Left lung (tissue), 10 donors: ENCODE measurements around the gene NT5C2. TPM values are rescaled to one million over a fixed set of nuclear protein-coding genes. Genes with fewer than 3 reads are reported as not detected.
"Not testable (repeated sequence)": the region's sequence is repeated elsewhere in the genome, so short reads cannot be mapped to it uniquely, and the experiment has no call there.

Source experiments
- ATAC-seq: fragments of 200-7000 bp; cut with Tn5 transposase; one replicate; pipeline ENCODE4 v1.9.1; 2020; ENCODE audit warnings: moderate library complexity
- DNase-seq, 4 donors: peaks; one replicate each; pipeline ENCODE4 v3.0.0-alpha.2; 2013 to 2020
- H3K27ac ChIP-seq, 2 donors: fragments of 200-600 bp; sonication (generic) in 1 of 2; one replicate each; pipeline versions ENCODE4 v1.5.0 to v1.8.0; 2020 to 2021
- H3K27me3 ChIP-seq, 2 donors: fragments of 200-600 bp; sonication (generic) in 1 of 2; one replicate each; pipeline versions ENCODE4 v1.5.0 to v1.8.0; 2020 to 2021
- H3K36me3 ChIP-seq, 2 donors: fragments of 200-600 bp; sonication (generic) in 1 of 2; one replicate each; pipeline versions ENCODE4 v1.5.0 to v1.8.0; 2020 to 2021
- H3K4me1 ChIP-seq, 2 donors: fragments of 200-600 bp; one replicate each; pipeline ENCODE4 v1.8.0; 2021
- H3K4me3 ChIP-seq, 2 donors: fragments of 200-600 bp; sonication (generic) in 1 of 2; one replicate each; pipeline versions ENCODE4 v1.5.0 to v1.8.0; 2020 to 2021; ENCODE audit warnings: mild to moderate bottlenecking in 1 of 2
- H3K9me3 ChIP-seq, 2 donors: fragments of 200-600 bp; sonication (generic) in 1 of 2; one replicate each; pipeline versions ENCODE4 v1.5.0 to v1.8.0; 2020 to 2021
- intact Hi-C, 2 donors: fragments of 100-400 bp; cut with DNase I; formaldehyde crosslinking; loops; one replicate each; pipeline versions ENCODE4 v1.11.2 to v1.14.2; 2022
- polyA plus RNA-seq, 6 donors: library from polyadenylated mRNA; unstranded; fragments of 120-200 nt; gene quantifications; one replicate each; pipeline ENCODE4 v1.2.1, GENCODE V29; 2013; ENCODE audit not compliant: insufficient read length in 6 of 6
- total RNA-seq, 2 donors: library from RNA; stranded (reverse); fragmentation: NEBNext Ultra II Directional; extraction: Animal tissue kit (Norgen Biotek cat#: 25700); gene quantifications; one replicate each; pipeline ENCODE4 v1.2.1, GENCODE V29; 2021
- TF ChIP-seq, protein P1 (sequence below), 2 donors: fragments of 200-600 bp; sonication (generic) in 1 of 2; IDR thresholded peaks; one replicate each; pipeline versions ENCODE4 v1.5.0 to v1.8.0; 2021; ENCODE audit warnings: antibody characterized with exemption in 2 of 2
- donor health status: DM: no; HTN: yes; CAD: no.
- donor health status: DM: no; HTN: no; CAD: no.

NT5C2 gene
- total and polyA plus RNA-seq, 8 donors, result 95.3 to 173 (median 133) TPM

DNA sequence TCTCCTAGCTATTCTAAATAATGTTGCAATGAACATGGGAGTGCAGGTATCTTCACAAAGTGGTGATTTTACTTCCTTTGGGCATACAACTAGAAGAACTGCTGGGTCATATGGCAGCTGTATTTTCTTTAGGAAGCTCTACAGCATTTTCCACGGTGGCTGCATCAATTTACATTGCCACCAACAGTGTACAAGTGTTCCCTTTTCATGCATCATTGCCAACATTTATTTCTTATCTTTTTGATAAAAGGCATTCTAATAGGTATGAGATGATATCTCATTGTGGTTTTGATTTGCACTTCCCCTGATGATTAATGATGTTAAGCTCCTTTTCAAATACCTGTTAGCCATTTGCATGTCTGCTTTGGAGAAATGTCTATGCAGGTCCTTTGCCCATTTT lies 52.6 kb downstream of the NT5C2 start:
- Histone ChIP-seq H3K36me3 (peaks cover 0 to 69% of the 10 kb centered on the region in 2 donors), H3K27me3 (no peaks in the 10 kb centered on the region), H3K4me3 (no peak overlapping the region), H3K27ac (no peak overlapping the region), H3K9me3 (no peaks in the 10 kb centered on the region), H3K4me1 (peaks cover 3 to 7% of the 10 kb centered on the region in 2 donors)
- no peak for DNase-seq
- no peak for ATAC-seq
- TF ChIP-seq, protein P1, sequence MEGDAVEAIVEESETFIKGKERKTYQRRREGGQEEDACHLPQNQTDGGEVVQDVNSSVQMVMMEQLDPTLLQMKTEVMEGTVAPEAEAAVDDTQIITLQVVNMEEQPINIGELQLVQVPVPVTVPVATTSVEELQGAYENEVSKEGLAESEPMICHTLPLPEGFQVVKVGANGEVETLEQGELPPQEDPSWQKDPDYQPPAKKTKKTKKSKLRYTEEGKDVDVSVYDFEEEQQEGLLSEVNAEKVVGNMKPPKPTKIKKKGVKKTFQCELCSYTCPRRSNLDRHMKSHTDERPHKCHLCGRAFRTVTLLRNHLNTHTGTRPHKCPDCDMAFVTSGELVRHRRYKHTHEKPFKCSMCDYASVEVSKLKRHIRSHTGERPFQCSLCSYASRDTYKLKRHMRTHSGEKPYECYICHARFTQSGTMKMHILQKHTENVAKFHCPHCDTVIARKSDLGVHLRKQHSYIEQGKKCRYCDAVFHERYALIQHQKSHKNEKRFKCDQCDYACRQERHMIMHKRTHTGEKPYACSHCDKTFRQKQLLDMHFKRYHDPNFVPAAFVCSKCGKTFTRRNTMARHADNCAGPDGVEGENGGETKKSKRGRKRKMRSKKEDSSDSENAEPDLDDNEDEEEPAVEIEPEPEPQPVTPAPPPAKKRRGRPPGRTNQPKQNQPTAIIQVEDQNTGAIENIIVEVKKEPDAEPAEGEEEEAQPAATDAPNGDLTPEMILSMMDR (IDR thresholded peaks at IDR 0.05), result no peak
- intact Hi-C loops, result no loop called here

DNA sequence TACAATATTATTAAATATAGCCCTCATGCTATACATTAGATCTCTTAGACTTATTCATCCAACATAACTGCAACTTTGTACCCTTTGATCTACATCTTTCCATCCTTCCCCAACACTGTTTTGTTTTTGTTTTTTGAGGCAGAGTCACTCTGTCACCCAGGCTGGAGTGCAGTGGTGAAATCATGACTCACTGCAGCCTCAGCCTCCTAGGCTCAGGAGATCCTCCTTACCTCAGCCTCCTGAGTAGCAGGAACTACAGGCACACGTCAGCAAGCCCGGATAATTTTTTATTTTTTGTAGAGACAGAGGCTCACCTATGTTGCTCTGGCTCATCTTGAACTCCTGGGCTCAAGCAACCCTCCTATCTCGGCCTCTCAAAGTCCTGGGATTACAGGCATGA lies 53.3 kb downstream of the NT5C2 start:
- no peak overlapping the region for H3K4me3 ChIP-seq
- no peaks in the 10 kb centered on the region for H3K9me3 ChIP-seq
- H3K27me3 ChIP-seq, result no peaks in the 10 kb centered on the region
- H3K4me1 ChIP-seq, result peaks cover 0 to under 1% of the 10 kb centered on the region in 2 donors
- no peak overlapping the region for H3K27ac ChIP-seq
- no peak for ATAC-seq
- no peak for DNase-seq
- peaks cover 0 to 76% of the 10 kb centered on the region in 2 donors for H3K36me3 ChIP-seq
- TF ChIP-seq, protein P1 (IDR thresholded peaks at IDR 0.05), result no peak
- intact Hi-C loops, result no loop called here

DNA sequence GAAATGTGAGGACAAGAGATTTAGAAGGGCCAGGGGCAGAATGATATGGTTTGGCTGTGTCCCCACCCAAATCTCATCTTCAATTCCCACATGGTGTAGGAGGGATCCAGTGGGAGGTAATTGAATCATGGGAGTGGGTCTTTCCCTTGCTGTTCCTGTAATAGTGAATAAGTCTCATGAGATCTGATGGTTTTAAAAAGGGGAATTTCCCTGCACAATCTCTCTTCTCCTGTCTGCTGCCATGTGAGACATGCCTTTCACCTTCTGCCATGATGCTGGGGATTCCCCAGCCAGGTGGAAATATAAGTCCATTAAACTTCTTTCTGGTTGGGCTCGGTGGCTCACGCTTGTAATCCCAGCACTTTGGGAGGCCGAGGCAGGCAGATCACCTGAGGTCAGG lies 57.9 kb downstream of the NT5C2 start:
- intact Hi-C loops, ATAC-seq, H3K4me3 ChIP-seq, H3K27ac ChIP-seq, H3K27me3 ChIP-seq, H3K4me1 ChIP-seq, H3K9me3 ChIP-seq, DNase-seq: not testable (repeated sequence)
- H3K36me3 ChIP-seq, result peaks cover 0 to 85% of the 10 kb centered on the region in 2 donors

DNA sequence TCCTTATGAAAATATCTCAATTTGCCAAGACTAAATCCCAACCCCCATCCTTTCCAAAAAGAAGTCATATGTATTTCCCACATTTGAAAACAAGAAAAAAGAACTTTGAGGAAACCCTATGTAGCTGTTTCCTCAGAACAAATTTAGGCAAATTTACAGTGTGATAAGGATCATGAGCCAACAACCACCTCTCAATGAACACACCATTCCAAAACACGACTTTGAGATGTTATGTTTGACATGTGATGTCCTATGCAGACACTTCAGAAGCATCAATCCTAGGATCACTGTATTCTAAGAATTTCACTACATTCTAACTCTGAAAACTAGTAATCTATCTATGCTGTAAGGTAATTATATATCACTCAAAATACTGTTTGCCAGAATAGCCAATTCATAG lies 62.2 kb downstream of the NT5C2 start:
- Histone ChIP-seq H3K9me3 (no peaks in the 10 kb centered on the region), H3K4me1 (no peaks in the 10 kb centered on the region), H3K36me3 (peaks cover 0 to 62% of the 10 kb centered on the region in 2 donors), H3K27ac (no peak overlapping the region), H3K27me3 (no peaks in the 10 kb centered on the region), H3K4me3 (no peak overlapping the region)
- DNase-seq (no peak), ATAC-seq (no peak)
- intact Hi-C loops, result no loop called here
- TF ChIP-seq, protein P1 (IDR thresholded peaks at IDR 0.05), result no peak

DNA sequence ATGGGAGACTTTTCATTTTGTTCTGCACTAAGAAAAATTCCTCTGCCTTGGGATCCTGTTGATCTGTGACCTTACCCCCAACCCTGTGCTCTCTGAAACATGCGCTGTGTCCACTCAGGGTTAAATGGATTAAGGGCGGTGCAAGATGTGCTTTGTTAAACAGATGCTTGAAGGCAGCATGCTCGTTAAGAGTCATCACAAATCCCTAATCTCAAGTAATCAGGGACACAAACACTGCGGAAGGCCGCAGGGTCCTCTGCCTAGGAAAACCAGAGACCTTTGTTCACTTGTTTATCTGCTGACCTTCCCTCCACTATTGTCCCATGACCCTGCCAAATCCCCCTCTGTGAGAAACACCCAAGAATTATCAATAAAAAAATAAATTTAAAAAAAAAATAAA lies 62.9 kb downstream of the NT5C2 start:
- H3K36me3 ChIP-seq, result peaks cover 0 to 54% of the 10 kb centered on the region in 2 donors
- intact Hi-C loops, H3K9me3 ChIP-seq, H3K27me3 ChIP-seq, DNase-seq, ATAC-seq, H3K4me3 ChIP-seq, H3K4me1 ChIP-seq, H3K27ac ChIP-seq: not testable (repeated sequence)

DNA sequence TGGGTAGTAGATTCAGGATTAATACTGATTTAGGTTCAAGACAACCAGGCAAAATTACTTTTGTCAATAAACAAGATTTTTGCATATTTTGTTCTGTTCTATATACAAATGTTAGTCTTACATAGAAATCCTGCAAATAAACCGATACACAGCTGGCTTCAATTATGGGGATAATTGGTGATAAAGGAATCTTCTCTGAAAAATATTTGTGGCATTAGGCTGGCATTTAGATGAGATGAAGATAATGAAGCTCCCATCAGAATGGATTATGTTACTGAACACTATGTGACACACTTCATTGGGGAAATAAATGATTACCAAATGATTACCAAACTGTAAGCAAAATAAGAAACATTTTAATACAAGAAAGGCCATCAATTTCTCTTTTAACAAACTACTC lies 65.8 kb downstream of the NT5C2 start:
- ATAC-seq (no peak), DNase-seq (no peak)
- Histone ChIP-seq H3K27ac (no peak overlapping the region), H3K27me3 (no peaks in the 10 kb centered on the region), H3K9me3 (no peaks in the 10 kb centered on the region), H3K4me1 (peaks cover 0 to 22% of the 10 kb centered on the region in 2 donors), H3K4me3 (no peak overlapping the region), H3K36me3 (peaks cover 0 to 29% of the 10 kb centered on the region in 2 donors)
- TF ChIP-seq, protein P1 (IDR thresholded peaks at IDR 0.05), result no peak
- intact Hi-C loops, result no loop called here
